Measurements from ENCODE around the gene SOCS6. TPM values are rescaled to one million over a fixed set of nuclear protein-coding genes. Genes with fewer than 3 reads are reported as not detected.

Gene SOCS6
- total RNA-seq, 4 donors from 2014 or later, result 16.3 to 26.5 (median 18.5) TPM

GRCh38 chr18:70330887-70331286 is 42.0 kb downstream of the SOCS6 start:
- Histone ChIP-seq H3K9me3 (no peaks in the 10 kb centered on the region), H3K36me3 (peaks cover 3% of the 10 kb centered on the region), H3K27ac (no peak overlapping the region), H3K4me3 (no peak overlapping the region), H3K27me3 (no peaks in the 10 kb centered on the region), H3K4me1 (peaks cover 13% of the 10 kb centered on the region)
- TF ChIP-seq, protein P1, sequence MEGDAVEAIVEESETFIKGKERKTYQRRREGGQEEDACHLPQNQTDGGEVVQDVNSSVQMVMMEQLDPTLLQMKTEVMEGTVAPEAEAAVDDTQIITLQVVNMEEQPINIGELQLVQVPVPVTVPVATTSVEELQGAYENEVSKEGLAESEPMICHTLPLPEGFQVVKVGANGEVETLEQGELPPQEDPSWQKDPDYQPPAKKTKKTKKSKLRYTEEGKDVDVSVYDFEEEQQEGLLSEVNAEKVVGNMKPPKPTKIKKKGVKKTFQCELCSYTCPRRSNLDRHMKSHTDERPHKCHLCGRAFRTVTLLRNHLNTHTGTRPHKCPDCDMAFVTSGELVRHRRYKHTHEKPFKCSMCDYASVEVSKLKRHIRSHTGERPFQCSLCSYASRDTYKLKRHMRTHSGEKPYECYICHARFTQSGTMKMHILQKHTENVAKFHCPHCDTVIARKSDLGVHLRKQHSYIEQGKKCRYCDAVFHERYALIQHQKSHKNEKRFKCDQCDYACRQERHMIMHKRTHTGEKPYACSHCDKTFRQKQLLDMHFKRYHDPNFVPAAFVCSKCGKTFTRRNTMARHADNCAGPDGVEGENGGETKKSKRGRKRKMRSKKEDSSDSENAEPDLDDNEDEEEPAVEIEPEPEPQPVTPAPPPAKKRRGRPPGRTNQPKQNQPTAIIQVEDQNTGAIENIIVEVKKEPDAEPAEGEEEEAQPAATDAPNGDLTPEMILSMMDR (IDR thresholded peaks at IDR 0.05), result no peak
- TF ChIP-seq POLR2A (IDR thresholded peaks at IDR 0.05) (no peak), EP300 (IDR thresholded peaks at IDR 0.05) (no peak)
- WGBS, result 64% methylated on average over 6 of the region's 6 CpGs
- no peak for DNase-seq (ENCODE audit: low spot score in 2 of 2)

DNA sequence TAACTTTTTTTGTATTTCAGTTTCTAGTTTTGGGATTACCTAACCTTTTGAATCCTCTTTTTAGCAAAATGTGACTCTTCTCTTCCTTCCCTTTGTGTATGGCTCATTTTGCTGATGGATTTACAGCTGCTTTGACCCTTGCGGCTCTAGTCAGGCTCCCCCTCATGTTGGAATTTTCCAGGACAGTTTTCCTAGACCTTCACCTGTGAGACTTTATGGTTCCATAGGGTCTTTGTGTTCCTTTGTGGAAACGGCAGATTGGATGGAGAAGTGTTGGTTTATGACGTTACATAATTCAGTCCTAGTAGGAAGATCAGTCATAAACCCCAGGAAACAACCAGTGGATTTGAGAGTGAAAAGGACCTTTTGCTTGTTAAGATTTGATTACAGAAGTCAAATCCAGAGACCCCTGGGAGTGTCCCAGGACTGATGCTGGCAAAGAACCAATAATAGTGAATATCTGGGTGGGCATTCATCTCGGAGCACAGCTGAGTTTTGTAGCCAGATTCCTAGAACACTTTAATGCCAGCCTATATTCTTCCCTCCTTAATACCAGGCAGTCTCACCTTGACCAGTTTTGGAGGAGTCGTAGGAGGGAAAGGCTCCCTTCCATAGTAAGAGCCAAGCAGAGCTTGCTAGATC is 42.7 kb downstream of the SOCS6 start:
- peak overlapping the region; percentile 24 for H3K27ac ChIP-seq
- 78% methylated on average over 5 of the region's 5 CpGs for WGBS

DNA sequence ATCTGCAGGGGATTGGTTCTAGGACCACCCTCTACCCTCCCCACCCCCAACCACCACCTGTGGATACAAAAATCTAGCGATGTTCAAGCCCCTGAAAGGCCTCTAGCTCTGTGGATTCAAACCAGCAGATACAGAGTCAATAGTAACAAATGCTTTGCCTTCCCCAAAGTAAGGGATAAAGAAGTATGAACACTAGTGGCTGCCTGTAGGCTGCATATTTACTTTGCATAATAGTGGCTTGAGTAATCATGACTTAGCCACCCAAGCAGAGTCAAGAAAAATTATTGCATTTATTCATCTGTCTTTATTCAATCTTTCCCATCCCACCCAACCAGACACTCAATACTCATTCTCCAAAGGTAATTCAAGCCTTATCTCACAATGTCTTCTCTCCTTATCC is 43.8 kb downstream of the SOCS6 start:
- no peak for DNase-seq (ENCODE audit: low spot score in 2 of 2)
- Histone ChIP-seq H3K27ac (no peak overlapping the region), H3K4me1 (peaks cover 27% of the 10 kb centered on the region), H3K9me3 (no peaks in the 10 kb centered on the region), H3K27me3 (no peaks in the 10 kb centered on the region), H3K36me3 (no peaks in the 10 kb centered on the region), H3K4me3 (no peak overlapping the region)
- 100% methylated on average over 1 of the region's 1 CpG for WGBS
- TF ChIP-seq POLR2A (IDR thresholded peaks at IDR 0.05) (no peak), EP300 (IDR thresholded peaks at IDR 0.05) (no peak), POLR2AphosphoS5 (IDR thresholded peaks at IDR 0.05) (no peak)
- TF ChIP-seq, protein P1 (IDR thresholded peaks at IDR 0.05), result no peak

More for the DNA sequence above, 42.7 kb downstream of the SOCS6 start:
- H3K27me3 ChIP-seq, result no peaks in the 10 kb centered on the region
- no peaks in the 10 kb centered on the region for H3K9me3 ChIP-seq
- DNase-seq (ENCODE audit: low spot score in 2 of 2), result no peak
- TF ChIP-seq POLR2AphosphoS5 (IDR thresholded peaks at IDR 0.05) (no peak), EP300 (IDR thresholded peaks at IDR 0.05) (no peak), POLR2A (IDR thresholded peaks at IDR 0.05) (no peak)
- TF ChIP-seq, protein P1 (IDR thresholded peaks at IDR 0.05), result no peak
- H3K4me3 ChIP-seq, result no peak overlapping the region
- no peaks in the 10 kb centered on the region for H3K36me3 ChIP-seq
- H3K4me1 ChIP-seq, result peaks cover 16% of the 10 kb centered on the region

GRCh38 chr18:70333316-70333715 is 44.5 kb downstream of the SOCS6 start:
- Histone ChIP-seq H3K27me3 (no peaks in the 10 kb centered on the region), H3K4me1 (peaks cover 28% of the 10 kb centered on the region), H3K4me3 (no peak overlapping the region), H3K9me3 (no peaks in the 10 kb centered on the region), H3K36me3 (no peaks in the 10 kb centered on the region), H3K27ac (no peak overlapping the region)
- TF ChIP-seq POLR2AphosphoS5 (IDR thresholded peaks at IDR 0.05), result no peak
- TF ChIP-seq EP300 (IDR thresholded peaks at IDR 0.05), result no peak
- TF ChIP-seq POLR2A (IDR thresholded peaks at IDR 0.05), result no peak
- TF ChIP-seq, protein P1 (IDR thresholded peaks at IDR 0.05), result no peak
- WGBS, result 100% methylated on average over 1 of the region's 1 CpG
- no peak for DNase-seq (ENCODE audit: low spot score in 2 of 2)

- DNase-seq (ENCODE audit: low spot score in 2 of 2), result no peak
- Histone ChIP-seq H3K36me3 (peaks cover under 1% of the 10 kb centered on the region), H3K4me3 (no peak overlapping the region), H3K27me3 (no peaks in the 10 kb centered on the region), H3K9me3 (no peaks in the 10 kb centered on the region), H3K27ac (no peak overlapping the region), H3K4me1 (peaks cover 24% of the 10 kb centered on the region)
- WGBS, result 45% methylated on average over 2 of the region's 2 CpGs
- TF ChIP-seq POLR2A (IDR thresholded peaks at IDR 0.05), result no peak
- no peak for TF ChIP-seq POLR2AphosphoS5 (IDR thresholded peaks at IDR 0.05)
- TF ChIP-seq EP300 (IDR thresholded peaks at IDR 0.05), result no peak
- TF ChIP-seq, protein P1 (IDR thresholded peaks at IDR 0.05), result no peak
These were observed 44.9 kb downstream of the SOCS6 start for GRCh38 chr18:70333757-70334156.
